H1 (cell line): ENCODE results near the gene GLYR1. TPM values are rescaled to one million over a fixed set of nuclear protein-coding genes. Genes with fewer than 3 reads are reported as not detected.

ENCODE experiments used
- CTCF ChIA-PET: fragments of 300-600 bp; sonication (Branson Sonifier 250); formaldehyde crosslinking; loops from one replicate; lab custom pipeline; 2021; ENCODE audit not compliant: partially characterized antibody; lab: Charles Lee
- POLR2A ChIA-PET: fragments of 300-600 bp; sonication (Branson Sonifier 250); formaldehyde crosslinking; loops from one replicate; lab custom pipeline; 2021; ENCODE audit warnings: inconsistent platforms; ENCODE audit not compliant: partially characterized antibody; lab: Charles Lee
- DNase-seq, 2 experiments: peaks; one replicate each; pipeline versions ENCODE4 v3.0.0 to v3.0.0-alpha.2; 2010 to 2022; ENCODE audit warnings: low spot score in 2 of 2, low read depth in 1 of 2, mixed read lengths in 1 of 2
- FAIRE-seq: peaks from 2 replicates; lab custom pipeline; 2011; peaks lifted over from hg19 to GRCh38; lab: Jason Lieb, UNC
- H2AFZ ChIP-seq: 2 replicates; pipeline ENCODE4 v1.8.1; 2012; ENCODE audit warnings: low read length, inconsistent platforms
- H2AK5ac ChIP-seq: 2 replicates; pipeline ENCODE4 v1.6.1; 2013; ENCODE audit warnings: low read depth, low read length
- H2BK120ac ChIP-seq: replicated peaks from 2 replicates; pipeline ENCODE3; 2013; ENCODE audit warnings: low read depth, low read length, inconsistent platforms
- H2BK12ac ChIP-seq: 2 replicates; pipeline ENCODE4 v1.6.1; 2013; ENCODE audit warnings: low read depth, low read length
- H2BK15ac ChIP-seq: 2 replicates; pipeline ENCODE4 v1.6.1; 2013; ENCODE audit warnings: low read length
- H2BK20ac ChIP-seq: 2 replicates; pipeline ENCODE4 v1.6.1; 2013; ENCODE audit warnings: low read length
- H2BK5ac ChIP-seq: 2 replicates; pipeline ENCODE4 v1.6.1; 2013; ENCODE audit warnings: low read depth, low read length
- H3K14ac ChIP-seq: 2 replicates; pipeline ENCODE4 v1.6.1; 2013; ENCODE audit warnings: inconsistent platforms; ENCODE audit not compliant: insufficient read length
- H3K18ac ChIP-seq: 2 replicates; pipeline ENCODE4 v1.6.1; 2013; ENCODE audit warnings: low read length; ENCODE audit errors: extremely low read depth
- H3K23ac ChIP-seq: 2 replicates; pipeline ENCODE4 v1.6.1; 2013; ENCODE audit warnings: inconsistent platforms; ENCODE audit not compliant: insufficient read length
- H3K23me2 ChIP-seq: 2 replicates; pipeline ENCODE4 v1.6.1; 2013; ENCODE audit warnings: low read depth, low read length
- H3K27ac ChIP-seq: 2 replicates; pipeline ENCODE4 v1.6.1; 2011; ENCODE audit warnings: low read depth, low read length, inconsistent platforms
- H3K27me3 ChIP-seq, 4 experiments: replicated peaks in 1 of 4; 1 replicate in 1 of 4; 2 replicates in 3 of 4; pipeline versions ENCODE4 v1.6.1 to v1.8.1; 2011 to 2013; ENCODE audit warnings: low read length in 3 of 4, mild to moderate bottlenecking in 3 of 4, inconsistent platforms in 2 of 4, mixed read lengths in 2 of 4, moderate library complexity in 1 of 4; ENCODE audit not compliant: control insufficient read depth in 3 of 4, insufficient read depth in 3 of 4; ENCODE audit errors: extremely low read depth in 1 of 4
- H3K36me3 ChIP-seq, 4 experiments: 2 replicates each; pipeline versions ENCODE4 v1.6.1 to v1.8.1; 2011 to 2013; ENCODE audit warnings: mild to moderate bottlenecking in 4 of 4, low read length in 3 of 4, moderate library complexity in 2 of 4, control low read depth in 1 of 4, inconsistent platforms in 1 of 4; ENCODE audit not compliant: insufficient read depth in 4 of 4, control insufficient read depth in 2 of 4
- H3K4ac ChIP-seq: replicated peaks from 2 replicates; pipeline ENCODE3; 2013; ENCODE audit warnings: low read length, low read depth, mixed read lengths, inconsistent platforms; ENCODE audit not compliant: insufficient read length
- H3K4me1 ChIP-seq, 4 experiments: replicated peaks in 1 of 4; 1 replicate in 1 of 4; 2 replicates in 3 of 4; pipeline versions ENCODE4 v1.6.1 to v1.8.1; 2011 to 2013; ENCODE audit warnings: low read length in 3 of 4, inconsistent platforms in 2 of 4, mixed read lengths in 1 of 4; ENCODE audit not compliant: insufficient read depth in 4 of 4, control insufficient read depth in 3 of 4
- H3K4me2 ChIP-seq, 2 experiments: 2 replicates each; pipeline versions ENCODE4 v1.6.1 to v1.8.1; 2011 to 2013; ENCODE audit warnings: low read depth in 2 of 2, low read length in 2 of 2, control low read depth in 1 of 2, inconsistent platforms in 1 of 2, mild to moderate bottlenecking in 1 of 2; ENCODE audit not compliant: insufficient read depth in 1 of 2
- H3K4me3 ChIP-seq, 4 experiments: fragments of 200-600, 300-600 bp in 1 of 4; sonication (generic), shearing (Covaris generic), sonication (Bioruptor Twin) in 1 of 4; 2 replicates each; pipeline versions ENCODE4 v1.5.1 to v1.8.1; 2011 to 2016; ENCODE audit warnings: low read length in 4 of 4, low read depth in 3 of 4, control low read depth in 2 of 4, inconsistent platforms in 2 of 4, mild to moderate bottlenecking in 2 of 4, mixed read lengths in 1 of 4, moderate library complexity in 1 of 4; ENCODE audit not compliant: insufficient read depth in 2 of 4; ENCODE audit errors: extremely low read depth in 1 of 4
- H3K56ac ChIP-seq: replicated peaks from 2 replicates; pipeline ENCODE3; 2013; ENCODE audit warnings: low read depth, mild to moderate bottlenecking, mixed read lengths, low read length, inconsistent platforms; ENCODE audit not compliant: insufficient read length
- H3K79me1 ChIP-seq: 2 replicates; pipeline ENCODE4 v1.6.1; 2013; ENCODE audit warnings: low read depth, low read length, control low read depth
- H3K79me2 ChIP-seq, 2 experiments: 2 replicates each; pipeline versions ENCODE4 v1.6.1 to v1.8.1; 2012 to 2013; ENCODE audit warnings: low read length in 2 of 2, mild to moderate bottlenecking in 2 of 2, inconsistent platforms in 1 of 2; ENCODE audit not compliant: insufficient read depth in 2 of 2, control insufficient read depth in 1 of 2
- H3K9ac ChIP-seq, 4 experiments: replicated peaks in 1 of 4; 1 replicate in 1 of 4; 2 replicates in 3 of 4; pipeline versions ENCODE4 v1.6.1 to v1.8.1; 2011 to 2013; ENCODE audit warnings: low read depth in 3 of 4, low read length in 3 of 4, control low read depth in 2 of 4, mild to moderate bottlenecking in 2 of 4, moderate library complexity in 2 of 4, inconsistent platforms in 1 of 4; ENCODE audit errors: extremely low read depth in 1 of 4
- H3K9me3 ChIP-seq, 2 experiments: 2 replicates each; pipeline versions ENCODE4 v1.6.1 to v1.8.1; 2012 to 2013; ENCODE audit warnings: mild to moderate bottlenecking in 2 of 2, moderate library complexity in 2 of 2, control low read depth in 1 of 2, inconsistent platforms in 1 of 2, low read depth in 1 of 2, low read length in 1 of 2, mixed read lengths in 1 of 2; ENCODE audit not compliant: insufficient read depth in 2 of 2
- H4K20me1 ChIP-seq, 2 experiments: replicated peaks in 1 of 2; 2 replicates each; pipeline versions ENCODE3 to v1.8.1; 2011 to 2013; ENCODE audit warnings: inconsistent platforms in 2 of 2, low read length in 2 of 2, mild to moderate bottlenecking in 1 of 2; ENCODE audit not compliant: insufficient read depth in 2 of 2, control insufficient read depth in 1 of 2
- H4K5ac ChIP-seq: 2 replicates; pipeline ENCODE4 v1.6.1; 2013; ENCODE audit warnings: low read length, low read depth, mixed read lengths, inconsistent platforms; ENCODE audit not compliant: insufficient read length
- H4K8ac ChIP-seq: 2 replicates; pipeline ENCODE4 v1.8.0; 2013; ENCODE audit warnings: mild to moderate bottlenecking, moderate library complexity, low read length, inconsistent platforms; ENCODE audit not compliant: insufficient read depth; ENCODE audit errors: extremely low read depth
- H4K91ac ChIP-seq: replicated peaks from 2 replicates; pipeline ENCODE3; 2013; ENCODE audit warnings: low read length, mixed read lengths, inconsistent platforms; ENCODE audit not compliant: insufficient read length
- MAFK ChIP-seq: IDR thresholded peaks from 2 replicates; pipeline ENCODE4 v1.6.1; 2012; ENCODE audit warnings: low read depth, mild to moderate bottlenecking, improper control_type of control experiment, low read length
- RAD21 ChIP-seq, 2 experiments: IDR thresholded peaks in 1 of 2; conservative IDR thresholded peaks in 1 of 2; 2 replicates each; pipeline ENCODE4 v1.6.1; 2011; ENCODE audit warnings: low read depth in 2 of 2, low read length in 2 of 2, improper control_type of control experiment in 1 of 2, inconsistent platforms in 1 of 2, mild to moderate bottlenecking in 1 of 2, moderate library complexity in 1 of 2
- WGBS, 2 experiments: shearing (Covaris generic) in 1 of 2; methylation state at CpG; one replicate each; pipeline versions ENCODE4 v1.1.6 to v1.1.7; 2013 to 2015; ENCODE audit warnings: low lambda C conversion rate in 2 of 2, mixed read lengths in 2 of 2, inconsistent platforms in 1 of 2, low coverage in 1 of 2, missing lambda C conversion rate in 1 of 2; ENCODE audit not compliant: insufficient replicate concordance in 2 of 2, insufficient coverage in 1 of 2, insufficient read length in 1 of 2; ENCODE audit errors: extremely low coverage in 1 of 2, missing lambda C conversion rate in 1 of 2; 5-methylcytosine and 5-hydroxymethylcytosine counted together
- polyA plus RNA-seq, 7 experiments: library from polyadenylated mRNA; depleted of rRNA in 3 of 7; stranded (reverse) in 5 of 7; unstranded in 2 of 7; fragments of >200 nt in 5 of 7; fragments of 200-250 nt in 2 of 7; gene quantifications; 1 replicate in 5 of 7; 2 replicates in 1 of 7; 4 replicates in 1 of 7; pipeline versions ENCODE4 v1.2.1 to v1.2.3, GENCODE V29; 2011 to 2013; ENCODE audit warnings: missing spikeins in 2 of 7, mixed read lengths in 2 of 7
- total RNA-seq: library from RNA; stranded (reverse); fragmentation: NEBNext Ultra II Directional; extraction: Animal tissue kit (Norgen Biotek cat#: 25700); gene quantifications from 2 replicates; pipeline ENCODE4 v1.2.1, GENCODE V29; 2021

The GLYR1 gene
- total and polyA plus RNA-seq, 2 of the 8 experiments (the other 6 are each of a cell fraction or from before 2014, with no cell fraction given): 50.2 to 115 TPM

DNA sequence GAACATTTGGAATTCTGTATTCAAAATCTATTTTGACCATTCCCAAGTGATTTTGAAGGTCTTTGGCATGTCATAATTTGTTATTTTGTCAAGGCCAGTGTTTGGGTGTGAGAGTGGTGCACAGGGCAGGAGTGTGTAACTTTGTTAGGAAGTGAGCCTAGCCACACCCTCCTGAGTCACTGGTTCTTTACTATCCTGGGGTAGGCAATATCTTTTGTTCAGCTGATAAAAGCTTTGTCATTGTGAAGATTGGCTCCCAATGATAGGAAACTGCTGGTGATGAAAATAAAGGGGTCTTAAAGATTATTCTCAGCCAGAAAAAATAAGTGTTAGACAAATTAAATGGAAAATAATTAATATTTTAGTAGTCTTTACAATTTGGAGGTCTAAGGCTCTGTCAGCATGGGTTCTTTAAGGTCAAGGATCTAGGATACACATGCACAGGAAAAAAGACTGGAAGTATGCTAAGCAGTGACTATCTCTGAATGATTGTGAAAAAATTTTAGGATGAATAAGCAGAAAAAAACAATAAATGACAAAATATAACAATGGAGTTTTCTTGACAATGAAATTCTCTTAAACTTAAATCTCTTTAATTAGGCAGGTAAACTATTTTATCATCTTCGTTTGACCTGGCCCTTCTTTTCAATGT is 5.3 kb upstream of the GLYR1 start:
- CTCF ChIA-PET: interaction anchor here (1.0 to 1.8 kb wide), 4 partner anchors 11 to 104 kb away, joined by 3 to 4 read pairs (median 4); no protein-coding TSS in a partner anchor
- POLR2A ChIA-PET: no interaction called here
- H3K79me2 ChIP-seq: peaks cover 15 to 53% of the 10 kb centered on the region in 2 experiments
- no peak for TF ChIP-seq RAD21 (IDR thresholded peaks at IDR 0.05 in 1 of 2, conservative IDR thresholded peaks at IDR 0.05 in 1 of 2; ENCODE audit: low read depth in 2 of 2, low read length in 2 of 2)
- no peak for TF ChIP-seq MAFK

More for the DNA sequence above, 5.3 kb upstream of the GLYR1 start:
- 86% methylated on average over 1 of the region's 1 CpG; no CpG with 5 or more reads in 1 of the 2 experiments for WGBS, 2 experiments
- Histone ChIP-seq H2BK12ac (no peak overlapping the region), H4K8ac (no peak overlapping the region), H3K4me2 (no peak overlapping the region), H3K79me1 (peaks cover 5% of the 10 kb centered on the region), H2BK20ac (no peak overlapping the region), H3K18ac (no peak overlapping the region), H4K91ac (no peak overlapping the region), H3K27me3 (no peaks in the 10 kb centered on the region), H2BK15ac (no peak overlapping the region), H3K9ac (no peak overlapping the region), H3K9me3 (no peaks in the 10 kb centered on the region), H2BK5ac (no peak overlapping the region), H3K36me3 (peaks cover 8 to 35% (median 20%) of the 10 kb centered on the region in 4 experiments; a peak in 7 of 8 replicates), H2BK120ac (no peak overlapping the region), H2AFZ (no peak overlapping the region), H3K56ac (no peak overlapping the region), H3K4me3 (no peak overlapping the region), H3K23ac (no peak overlapping the region), H3K23me2 (peaks cover 4% of the 10 kb centered on the region; the same call in 1 of the 2 replicates), H3K4me1 (peaks cover 0 to 4% (median 2%) of the 10 kb centered on the region in 4 experiments; a peak in 3 of 7 replicates), H3K27ac (no peak overlapping the region), H4K5ac (no peak overlapping the region), H2AK5ac (no peak overlapping the region), H3K14ac (no peak overlapping the region), H4K20me1 (peaks cover 8 to 15% of the 10 kb centered on the region in 2 experiments), H3K4ac (no peak overlapping the region)
- DNase-seq: no peak
- FAIRE-seq: no peak
